ENCODE data around the gene DYNC1H1. TPM values are rescaled to one million over a fixed set of nuclear protein-coding genes. Genes with fewer than 3 reads are reported as not detected.
"Not testable (repeated sequence)": the region's sequence is repeated elsewhere in the genome, so short reads cannot be mapped to it uniquely, and the experiment has no call there.

The DYNC1H1 gene
- total RNA-seq, 2 experiments from 2014 or later = 242 to 245 TPM

DNA sequence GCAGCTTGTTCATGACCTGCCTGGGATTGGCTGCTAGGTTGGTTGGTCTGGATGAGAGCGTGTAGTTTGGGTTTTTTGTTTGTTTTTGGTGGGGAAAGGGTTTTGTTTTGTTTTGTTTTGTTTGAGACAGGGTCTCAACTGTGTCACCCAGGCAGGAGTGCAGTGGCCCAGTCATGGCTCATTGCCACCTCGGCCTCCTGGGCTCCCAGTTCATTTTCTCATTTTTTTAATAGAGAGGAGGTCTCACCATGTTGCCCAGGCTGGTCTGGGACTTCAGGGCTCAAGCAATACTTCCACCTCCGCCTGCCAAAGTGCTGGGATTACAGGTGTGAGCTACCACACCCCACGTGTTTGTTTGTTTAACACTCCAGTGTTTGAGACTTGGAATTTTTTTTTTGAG lies 3.8 kb downstream of the DYNC1H1 start:
- no peak overlapping the region for H3K4me3 Mint-ChIP-seq
- H3K4me1 Mint-ChIP-seq (ENCODE audit: low read depth) = peaks cover 46% of the 10 kb centered on the region
- H3K27ac Mint-ChIP-seq = peak overlapping the region; percentile 26
- peaks cover 11% of the 10 kb centered on the region for H3K36me3 Mint-ChIP-seq
- no peak for DNase-seq
- POLR2A ChIA-PET = interaction anchor here (0.6 kb wide), 1 partner anchor 95 kb away, joined by 3 read pairs; no protein-coding TSS in a partner anchor
- CTCF ChIA-PET = interaction anchor here (1.0 kb wide), 1 partner anchor 18 kb away, joined by 4 read pairs; no protein-coding TSS in a partner anchor
- intact Hi-C loops (cut with micrococcal nuclease) = loop anchor here (10.0 kb wide), 1 partner anchor 217 kb away; no protein-coding TSS in a partner anchor
- no peaks in the 10 kb centered on the region for H3K9me3 Mint-ChIP-seq
- H3K27me3 Mint-ChIP-seq = no peaks in the 10 kb centered on the region

DNA sequence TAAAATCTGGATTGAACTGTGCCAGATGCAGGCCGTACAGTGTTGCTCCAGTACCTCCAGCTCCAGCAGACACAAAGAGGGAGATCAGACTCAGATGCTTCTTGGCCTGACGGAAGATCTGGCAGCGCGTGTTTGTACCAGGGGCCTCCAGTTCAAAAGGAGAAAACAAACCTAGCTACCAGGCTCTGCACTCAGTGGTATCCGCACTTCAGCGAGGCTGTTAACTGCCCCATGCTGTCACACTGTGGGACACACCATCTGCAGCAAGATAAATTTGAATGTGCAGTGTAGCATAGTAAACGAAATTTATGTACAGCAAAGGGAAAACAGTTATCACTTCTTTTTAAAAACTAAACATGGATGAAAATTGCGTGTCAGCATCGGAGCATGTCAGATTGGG lies 5.1 kb downstream of the DYNC1H1 start:
- Mint-ChIP-seq H3K4me1 (ENCODE audit: low read depth) (peaks cover 45% of the 10 kb centered on the region), H3K27ac (peak overlapping the region; percentile 28), H3K36me3 (peaks cover 11% of the 10 kb centered on the region), H3K4me3 (no peak overlapping the region), H3K9me3 (no peaks in the 10 kb centered on the region), H3K27me3 (no peaks in the 10 kb centered on the region)
- ChIA-PET POLR2A (no interaction called here), CTCF (interaction anchor here (0.7 kb wide), 1 partner anchor 170 kb away, joined by 6 read pairs; no protein-coding TSS in a partner anchor)
- intact Hi-C loops (cut with micrococcal nuclease) = loop anchor here (10.0 kb wide), 1 partner anchor 215 kb away; no protein-coding TSS in a partner anchor
- DNase-seq = no peak

DNA sequence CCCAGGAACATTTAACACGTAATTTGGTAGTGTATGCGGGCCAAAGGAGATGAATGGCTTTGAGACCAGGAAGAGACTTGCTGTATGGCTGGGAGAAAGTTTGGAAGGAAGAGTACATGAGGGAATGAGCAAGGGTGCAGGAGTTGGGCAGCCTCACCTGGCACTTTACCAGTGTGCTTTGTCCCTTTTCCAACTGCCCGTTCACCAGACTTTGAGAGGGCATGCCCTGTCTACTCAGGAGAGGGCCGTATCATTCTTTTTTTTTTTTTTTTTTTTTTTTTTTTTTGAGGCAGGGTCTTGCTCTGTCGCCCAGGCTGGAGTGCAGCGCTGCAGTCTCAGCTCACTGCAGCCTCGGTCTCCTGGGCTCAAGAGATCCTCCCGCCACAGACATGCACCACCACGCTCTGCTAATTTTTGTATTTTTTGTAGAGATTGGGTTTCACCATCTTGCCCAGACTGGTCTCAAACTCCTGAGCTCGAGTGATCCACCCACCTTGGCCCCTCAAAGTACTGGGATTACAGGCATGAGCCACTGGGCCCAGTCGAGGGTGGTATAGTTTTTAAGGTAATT lies 6.5 kb downstream of the DYNC1H1 start:
- peaks cover 12% of the 10 kb centered on the region for H3K36me3 Mint-ChIP-seq
- peaks cover 42% of the 10 kb centered on the region for H3K4me1 Mint-ChIP-seq (ENCODE audit: low read depth)
- intact Hi-C loops (cut with micrococcal nuclease) = no loop called here
- H3K27ac Mint-ChIP-seq = no peak overlapping the region
- DNase-seq = no peak
- H3K4me3 Mint-ChIP-seq = no peak overlapping the region
- H3K27me3 Mint-ChIP-seq = no peaks in the 10 kb centered on the region
- no peaks in the 10 kb centered on the region for H3K9me3 Mint-ChIP-seq
- ChIA-PET POLR2A (no interaction called here), CTCF (no interaction called here)

DNA sequence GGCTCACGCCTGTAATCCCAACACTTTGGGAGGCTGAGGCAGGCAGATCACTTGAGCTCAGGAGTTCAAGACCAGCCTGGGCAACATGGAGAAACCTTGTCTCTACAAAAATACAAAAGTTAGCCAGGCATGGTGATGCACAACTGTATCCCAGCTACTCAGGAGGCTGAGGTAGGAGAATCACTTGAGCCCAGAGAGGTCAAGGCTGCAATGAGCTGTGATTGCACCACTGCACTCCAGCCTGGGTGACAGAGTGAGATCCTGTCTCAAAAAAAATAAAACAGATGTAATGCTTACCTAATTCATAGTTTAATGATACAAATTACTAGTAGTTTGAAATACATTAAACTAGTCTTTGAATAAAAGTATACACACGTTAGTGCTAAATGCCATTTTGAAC lies 7.1 kb downstream of the DYNC1H1 start:
- DNase-seq; H3K9me3 Mint-ChIP-seq; H3K4me3 Mint-ChIP-seq; intact Hi-C loops (cut with micrococcal nuclease); H3K27me3 Mint-ChIP-seq; H3K27ac Mint-ChIP-seq; POLR2A ChIA-PET: not testable (repeated sequence)
- CTCF ChIA-PET = interaction anchor here (1.0 kb wide), 1 partner anchor 10 kb away, joined by 3 read pairs; no protein-coding TSS in a partner anchor
- Mint-ChIP-seq H3K4me1 (ENCODE audit: low read depth) (peaks cover 39% of the 10 kb centered on the region), H3K36me3 (peaks cover 13% of the 10 kb centered on the region)

DNA sequence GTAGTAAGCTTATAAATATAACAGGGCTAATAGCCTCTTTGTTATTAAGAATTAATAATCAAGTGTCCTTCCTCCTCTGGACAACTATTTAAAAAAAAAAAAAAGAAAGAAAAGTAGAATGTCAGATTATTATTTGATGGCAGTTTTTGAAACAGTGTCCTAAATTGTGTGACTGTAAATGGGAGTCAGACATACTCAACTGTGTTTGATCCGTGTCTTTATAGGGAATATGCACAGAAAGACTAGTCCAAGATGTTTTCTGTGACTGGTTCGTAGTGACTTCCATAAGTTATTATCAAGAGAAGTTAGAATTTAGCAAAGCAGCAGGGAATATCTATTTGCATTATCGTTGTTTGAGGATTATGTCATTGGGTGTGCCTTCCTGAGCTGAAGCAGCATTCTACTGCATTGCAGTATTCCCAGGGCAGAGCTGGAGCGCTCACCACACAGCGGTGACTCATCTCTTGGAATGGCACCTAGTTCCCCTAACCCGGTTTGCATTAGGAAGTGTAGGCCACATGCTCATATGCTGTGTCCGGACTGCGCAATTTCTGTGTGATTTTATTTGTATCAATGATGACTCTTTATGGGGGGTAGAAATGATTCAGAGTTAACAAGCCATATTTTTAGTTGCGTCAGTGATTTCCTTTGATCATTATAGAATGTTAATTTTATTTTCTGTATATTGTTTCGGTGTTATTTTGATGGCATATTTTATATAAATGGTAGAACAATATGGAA lies 7.9 kb downstream of the DYNC1H1 start:
- H3K4me3 Mint-ChIP-seq = no peak overlapping the region
- intact Hi-C loops (cut with micrococcal nuclease) = no loop called here
- POLR2A ChIA-PET = no interaction called here
- H3K36me3 Mint-ChIP-seq = peaks cover 16% of the 10 kb centered on the region
- H3K4me1 Mint-ChIP-seq (ENCODE audit: low read depth) = peaks cover 32% of the 10 kb centered on the region
- H3K27me3 Mint-ChIP-seq = no peaks in the 10 kb centered on the region
- DNase-seq = no peak
- no peak overlapping the region for H3K27ac Mint-ChIP-seq
- no peaks in the 10 kb centered on the region for H3K9me3 Mint-ChIP-seq
- CTCF ChIA-PET = interaction anchor here (0.6 to 1.1 kb wide), 4 partner anchors 11 to 265 kb away, joined by 3 read pairs; no protein-coding TSS in a partner anchor

DNA sequence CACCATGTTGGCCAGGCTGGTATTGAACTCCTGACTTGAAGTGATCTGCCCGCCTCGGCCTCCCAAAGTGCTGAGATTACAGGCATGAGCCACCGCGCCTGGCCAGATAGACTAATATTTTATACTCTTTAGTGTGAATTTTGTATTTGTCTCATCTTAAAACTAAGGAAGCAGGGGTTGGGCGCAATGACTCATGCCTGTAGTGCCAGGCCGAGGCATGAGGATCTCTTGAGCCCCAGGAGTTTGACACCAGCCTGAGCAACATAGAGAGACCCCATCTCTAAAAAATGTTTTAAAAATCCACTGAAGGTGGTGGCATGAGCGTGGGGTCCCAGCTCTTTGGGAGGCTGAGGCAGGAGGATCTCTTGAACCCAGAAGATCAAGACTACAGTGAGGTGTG lies 9.0 kb downstream of the DYNC1H1 start:
- peaks cover 25% of the 10 kb centered on the region for H3K4me1 Mint-ChIP-seq (ENCODE audit: low read depth)
- no peak overlapping the region for H3K4me3 Mint-ChIP-seq
- H3K27me3 Mint-ChIP-seq = no peaks in the 10 kb centered on the region
- ChIA-PET POLR2A (no interaction called here), CTCF (interaction anchor here (0.7 to 1.1 kb wide), 4 partner anchors 12 to 266 kb away, joined by 3 read pairs; no protein-coding TSS in a partner anchor)
- no peaks in the 10 kb centered on the region for H3K9me3 Mint-ChIP-seq
- peaks cover 16% of the 10 kb centered on the region for H3K36me3 Mint-ChIP-seq
- intact Hi-C loops (cut with micrococcal nuclease) = no loop called here
- no peak for DNase-seq
- no peak overlapping the region for H3K27ac Mint-ChIP-seq

DNA sequence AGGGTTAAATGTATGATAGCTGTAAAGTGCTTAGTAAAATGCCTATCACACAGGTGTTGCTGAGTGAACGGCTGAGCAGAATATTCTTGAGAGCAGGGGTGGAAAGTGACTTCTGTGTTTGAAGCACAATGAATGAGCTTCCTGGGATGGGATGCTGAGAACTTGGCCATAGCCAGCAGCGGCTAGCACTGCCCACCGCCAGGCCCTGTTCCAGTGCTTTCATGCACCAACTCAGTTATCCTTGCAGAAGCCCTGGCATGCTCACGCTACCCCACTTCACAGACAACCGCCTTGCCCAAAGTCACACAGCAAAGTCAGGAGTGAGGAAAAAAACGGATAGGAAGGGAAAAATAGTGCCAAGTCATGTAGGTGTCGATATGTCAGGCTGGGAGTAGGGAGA lies 10.9 kb downstream of the DYNC1H1 start:
- DNase-seq = no peak
- POLR2A ChIA-PET = no interaction called here
- no peak overlapping the region for H3K27ac Mint-ChIP-seq
- peaks cover 24% of the 10 kb centered on the region for H3K4me1 Mint-ChIP-seq (ENCODE audit: low read depth)
- no peak overlapping the region for H3K4me3 Mint-ChIP-seq
- H3K36me3 Mint-ChIP-seq = peaks cover 24% of the 10 kb centered on the region
- H3K9me3 Mint-ChIP-seq = no peaks in the 10 kb centered on the region
- H3K27me3 Mint-ChIP-seq = no peaks in the 10 kb centered on the region
- CTCF ChIA-PET = no interaction called here
- intact Hi-C loops (cut with micrococcal nuclease) = no loop called here

DNA sequence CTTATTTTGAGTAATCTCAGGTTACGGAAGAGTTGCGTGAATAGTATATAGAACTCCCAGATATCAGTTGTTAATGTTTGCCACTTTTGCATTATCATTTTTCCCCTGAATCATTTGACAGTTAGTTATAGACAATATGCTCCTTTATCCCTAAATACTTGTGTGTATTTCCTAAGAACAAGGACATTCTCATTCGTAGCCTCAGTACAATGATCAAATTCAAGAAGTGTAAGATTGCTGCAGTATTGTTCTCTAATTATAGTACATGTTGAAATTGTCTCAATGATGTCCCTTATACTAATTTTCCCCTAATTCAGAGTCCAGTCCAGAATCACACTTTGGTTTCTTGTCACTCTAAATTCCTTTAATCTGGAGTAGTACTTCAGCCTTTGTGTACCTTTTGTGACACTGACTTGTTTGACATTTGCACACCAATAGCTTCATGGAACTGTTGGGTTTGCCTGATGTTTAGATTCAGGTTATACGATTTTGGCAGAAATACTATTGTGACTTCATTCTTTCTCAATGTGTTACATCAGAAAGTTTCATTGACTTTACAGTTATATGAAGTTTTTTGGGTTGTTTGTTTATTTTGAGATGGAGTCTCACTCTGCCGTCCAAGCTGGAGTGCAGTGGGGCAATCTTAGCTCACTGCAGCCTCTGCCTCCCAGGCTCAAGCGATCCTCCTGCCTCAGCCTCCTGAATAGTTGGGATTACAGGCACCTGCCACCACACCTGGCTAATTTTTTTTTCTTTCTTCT lies 13.1 kb downstream of the DYNC1H1 start:
- CTCF ChIA-PET = no interaction called here
- no peaks in the 10 kb centered on the region for H3K9me3 Mint-ChIP-seq
- H3K27me3 Mint-ChIP-seq = no peaks in the 10 kb centered on the region

DNA sequence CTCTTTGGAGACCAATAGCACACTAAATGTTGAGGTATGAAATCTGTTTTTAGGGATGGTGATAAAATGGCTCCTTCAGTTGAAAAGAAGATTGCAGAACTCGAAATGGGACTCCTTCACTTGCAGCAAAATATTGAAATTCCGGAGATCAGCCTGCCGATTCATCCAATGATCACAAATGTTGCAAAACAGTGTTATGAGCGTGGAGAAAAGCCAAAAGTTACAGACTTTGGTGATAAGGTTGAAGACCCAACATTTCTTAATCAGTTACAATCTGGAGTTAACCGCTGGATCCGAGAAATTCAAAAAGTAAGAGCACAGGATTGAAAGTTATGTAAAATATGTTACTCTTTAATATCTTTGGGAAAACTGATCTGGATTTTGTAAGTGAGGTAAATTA lies 15.3 kb downstream of the DYNC1H1 start:
- ChIA-PET CTCF (no interaction called here), POLR2A (no interaction called here)
- DNase-seq = no peak
- no peaks in the 10 kb centered on the region for H3K27me3 Mint-ChIP-seq
- H3K36me3 Mint-ChIP-seq = peaks cover 40% of the 10 kb centered on the region
- no peak overlapping the region for H3K4me3 Mint-ChIP-seq
- intact Hi-C loops (cut with micrococcal nuclease) = no loop called here
- H3K9me3 Mint-ChIP-seq = no peaks in the 10 kb centered on the region
- no peak overlapping the region for H3K27ac Mint-ChIP-seq
- H3K4me1 Mint-ChIP-seq (ENCODE audit: low read depth) = peaks cover 12% of the 10 kb centered on the region

More for the DNA sequence above, 13.1 kb downstream of the DYNC1H1 start:
- DNase-seq = no peak
- peaks cover 18% of the 10 kb centered on the region for H3K4me1 Mint-ChIP-seq (ENCODE audit: low read depth)
- H3K27ac Mint-ChIP-seq = no peak overlapping the region
- H3K36me3 Mint-ChIP-seq = peaks cover 31% of the 10 kb centered on the region
- H3K4me3 Mint-ChIP-seq = no peak overlapping the region
- POLR2A ChIA-PET = interaction anchor here (0.7 kb wide), 1 partner anchor 1608 kb away, joined by 3 read pairs; no protein-coding TSS in a partner anchor
- intact Hi-C loops (cut with micrococcal nuclease) = no loop called here

DNA sequence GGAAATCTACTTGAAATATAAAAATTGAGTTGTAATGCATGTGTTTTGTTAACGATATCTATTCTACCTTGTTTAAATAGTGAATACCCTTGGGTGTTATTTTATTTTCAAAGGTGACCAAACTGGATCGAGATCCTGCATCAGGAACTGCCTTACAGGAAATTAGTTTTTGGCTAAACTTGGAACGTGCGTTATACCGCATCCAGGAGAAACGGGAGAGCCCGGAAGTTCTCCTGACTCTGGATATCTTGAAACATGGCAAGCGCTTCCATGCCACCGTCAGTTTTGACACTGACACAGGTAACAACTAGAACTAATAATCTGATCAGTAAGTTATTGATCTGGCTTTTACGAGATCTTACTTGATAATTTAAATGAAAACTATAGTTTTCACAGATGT lies 15.9 kb downstream of the DYNC1H1 start:
- peaks cover 12% of the 10 kb centered on the region for H3K4me1 Mint-ChIP-seq (ENCODE audit: low read depth)

DNA sequence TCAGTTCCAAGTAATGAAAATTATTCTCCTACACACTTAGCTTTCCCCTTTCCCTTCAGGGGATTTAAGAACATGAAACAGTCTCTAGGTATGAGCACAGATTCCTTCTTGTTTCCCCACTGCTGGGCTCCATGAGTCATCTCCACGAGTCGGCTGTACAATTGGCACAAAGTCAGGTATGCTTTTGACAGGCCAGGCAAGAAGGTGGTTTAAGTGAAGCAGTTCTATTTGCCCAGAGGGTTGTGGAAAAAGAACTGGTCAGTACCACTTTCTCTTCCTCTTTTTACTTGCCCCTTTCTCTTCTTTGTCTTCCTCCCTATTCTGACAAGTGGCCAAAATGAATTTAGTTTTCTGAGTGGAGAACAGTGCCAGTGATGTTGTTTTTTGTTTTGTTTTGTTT lies 16.3 kb downstream of the DYNC1H1 start:
- intact Hi-C loops (cut with micrococcal nuclease) = no loop called here
- Mint-ChIP-seq H3K9me3 (no peaks in the 10 kb centered on the region), H3K4me1 (ENCODE audit: low read depth) (peaks cover 12% of the 10 kb centered on the region), H3K27ac (peak overlapping the region; percentile 68), H3K4me3 (no peak overlapping the region), H3K27me3 (no peaks in the 10 kb centered on the region), H3K36me3 (peaks cover 43% of the 10 kb centered on the region)
- peak; percentile 52 for DNase-seq
- CTCF ChIA-PET = interaction anchor here (0.7 kb wide), 1 partner anchor 235 kb away, joined by 3 read pairs; no protein-coding TSS in a partner anchor
- POLR2A ChIA-PET = interaction anchor here (0.9 kb wide), 1 partner anchor 95 kb away, joined by 3 read pairs; no protein-coding TSS in a partner anchor

More for the DNA sequence above, 15.9 kb downstream of the DYNC1H1 start:
- Mint-ChIP-seq H3K27ac (peak overlapping the region; percentile 68), H3K9me3 (no peaks in the 10 kb centered on the region), H3K4me3 (no peak overlapping the region), H3K27me3 (no peaks in the 10 kb centered on the region), H3K36me3 (peaks cover 42% of the 10 kb centered on the region)
- intact Hi-C loops (cut with micrococcal nuclease) = no loop called here
- ChIA-PET CTCF (no interaction called here), POLR2A (no interaction called here)
- DNase-seq = no peak

DNA sequence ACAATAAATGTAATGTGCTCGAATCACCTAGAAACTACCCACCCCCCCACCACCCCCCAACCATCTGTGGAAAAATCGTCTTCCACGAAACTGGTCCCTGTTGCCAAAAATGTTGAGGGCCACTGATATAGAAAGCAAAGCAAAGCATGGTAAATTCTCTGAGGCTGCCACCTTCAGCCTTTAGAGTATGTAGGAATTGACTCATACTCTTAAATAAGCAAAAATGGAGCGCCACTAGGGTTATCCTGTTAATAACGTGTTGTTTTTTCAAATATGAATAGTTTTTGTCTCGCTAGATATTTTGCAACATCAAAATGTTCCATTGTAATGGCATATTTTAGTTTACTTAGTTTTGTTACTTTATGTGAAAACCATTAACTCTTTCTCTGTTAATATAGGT lies 18.2 kb downstream of the DYNC1H1 start:
- Mint-ChIP-seq H3K27me3 (no peaks in the 10 kb centered on the region), H3K36me3 (peaks cover 56% of the 10 kb centered on the region), H3K9me3 (no peaks in the 10 kb centered on the region), H3K4me3 (no peak overlapping the region), H3K27ac (no peak overlapping the region), H3K4me1 (ENCODE audit: low read depth) (peaks cover 12% of the 10 kb centered on the region)
- POLR2A ChIA-PET = no interaction called here
- DNase-seq = no peak
- CTCF ChIA-PET = no interaction called here
- intact Hi-C loops (cut with micrococcal nuclease) = no loop called here

Data from activated CD4-positive, alpha-beta memory T cell treated with anti-CD3 and anti-CD28 coated beads for 36 hours (primary cell).